Keratinocyte (primary cell): ENCODE measurements around the gene FRMD4B.

Experiments used
- CTCF ChIP-seq, 3 experiments: IDR thresholded peaks in 1 of 3; conservative IDR thresholded peaks in 1 of 3; optimal IDR thresholded peaks in 1 of 3; 2 replicates in 2 of 3; 3 replicates in 1 of 3; pipeline versions ENCODE3 to v1.5.1; 2011; ENCODE audit warnings: low read length in 3 of 3, mild to moderate bottlenecking in 3 of 3, moderate library complexity in 2 of 3, control low read depth in 1 of 3, inconsistent platforms in 1 of 3; ENCODE audit not compliant: insufficient read depth in 2 of 3; ENCODE audit errors: extremely low read depth in 1 of 3
- EZH2 ChIP-seq: IDR thresholded peaks from one replicate; pipeline ENCODE4 v1.6.1; 2012; ENCODE audit warnings: inconsistent platforms, mild to moderate bottlenecking, low read length, moderate library complexity

- TF ChIP-seq CTCF (optimal IDR thresholded peaks at IDR 0.05 in 1 of 3, IDR thresholded peaks at IDR 0.05 in 1 of 3, conservative IDR thresholded peaks at IDR 0.05 in 1 of 3; ENCODE audit: extremely low read depth in 1 of 3, insufficient read depth in 2 of 3, low read length in 3 of 3) (no peak), EZH2 (no peak)
These were observed 185.4 kb downstream of the FRMD4B start for GRCh38 chr3:69200384-69201068.
